GM12873 (cell line): Measurements from ENCODE around the gene LTBP3.

Source experiments
- TF ChIP-seq, protein P1 (sequence below): IDR thresholded peaks from 2 replicates; pipeline ENCODE4 v1.5.1; 2012; ENCODE audit warnings: low read depth, mild to moderate bottlenecking, moderate library complexity, low read length, control low read depth; ENCODE audit not compliant: insufficient read depth; ENCODE audit errors: missing control alignments

LTBP3 gene

DNA sequence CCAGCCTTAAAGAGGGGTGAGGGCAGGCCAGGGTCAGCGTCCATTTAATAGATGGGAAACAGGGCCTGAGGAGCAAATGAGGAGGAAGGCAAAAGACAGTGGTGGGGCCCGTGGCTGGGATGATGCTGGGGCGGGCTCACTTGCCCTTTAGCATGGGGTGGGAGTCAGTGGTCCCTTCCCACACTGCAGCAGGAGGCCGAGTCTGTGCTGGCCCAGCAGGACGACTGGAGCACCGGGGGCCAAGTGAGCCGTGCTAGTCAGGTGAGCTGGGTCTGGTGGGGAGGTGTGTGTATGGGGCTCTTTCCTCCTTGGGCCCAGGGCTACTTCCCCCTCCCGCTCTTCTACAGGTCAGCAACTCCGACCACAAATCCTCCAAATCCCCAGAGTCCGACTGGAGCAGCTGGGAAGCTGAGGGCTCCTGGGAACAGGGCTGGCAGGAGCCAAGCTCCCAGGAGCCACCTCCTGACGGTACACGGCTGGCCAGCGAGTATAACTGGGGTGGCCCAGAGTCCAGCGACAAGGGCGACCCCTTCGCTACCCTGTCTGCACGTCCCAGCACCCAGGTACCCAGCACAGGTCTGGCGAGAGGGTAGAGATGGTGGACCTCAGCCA lies 20.4 kb downstream of the LTBP3 start:
- TF ChIP-seq, protein P1, sequence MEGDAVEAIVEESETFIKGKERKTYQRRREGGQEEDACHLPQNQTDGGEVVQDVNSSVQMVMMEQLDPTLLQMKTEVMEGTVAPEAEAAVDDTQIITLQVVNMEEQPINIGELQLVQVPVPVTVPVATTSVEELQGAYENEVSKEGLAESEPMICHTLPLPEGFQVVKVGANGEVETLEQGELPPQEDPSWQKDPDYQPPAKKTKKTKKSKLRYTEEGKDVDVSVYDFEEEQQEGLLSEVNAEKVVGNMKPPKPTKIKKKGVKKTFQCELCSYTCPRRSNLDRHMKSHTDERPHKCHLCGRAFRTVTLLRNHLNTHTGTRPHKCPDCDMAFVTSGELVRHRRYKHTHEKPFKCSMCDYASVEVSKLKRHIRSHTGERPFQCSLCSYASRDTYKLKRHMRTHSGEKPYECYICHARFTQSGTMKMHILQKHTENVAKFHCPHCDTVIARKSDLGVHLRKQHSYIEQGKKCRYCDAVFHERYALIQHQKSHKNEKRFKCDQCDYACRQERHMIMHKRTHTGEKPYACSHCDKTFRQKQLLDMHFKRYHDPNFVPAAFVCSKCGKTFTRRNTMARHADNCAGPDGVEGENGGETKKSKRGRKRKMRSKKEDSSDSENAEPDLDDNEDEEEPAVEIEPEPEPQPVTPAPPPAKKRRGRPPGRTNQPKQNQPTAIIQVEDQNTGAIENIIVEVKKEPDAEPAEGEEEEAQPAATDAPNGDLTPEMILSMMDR: no peak

DNA sequence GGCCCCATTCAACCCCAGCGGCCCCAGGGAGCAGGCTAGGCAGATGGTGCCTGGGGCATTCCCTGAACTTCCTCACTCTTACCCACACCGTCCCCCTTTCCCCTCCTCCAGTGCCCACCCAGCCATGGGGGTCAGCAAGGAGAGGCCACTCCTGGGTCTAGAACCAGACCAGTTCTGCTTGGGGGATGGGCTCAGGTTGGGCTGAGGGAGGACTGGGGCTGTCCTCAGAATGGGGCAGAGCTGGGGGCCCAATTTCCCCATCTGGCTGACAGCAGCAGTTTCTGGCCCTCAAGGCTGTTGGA lies 20.9 kb downstream of the LTBP3 start:
- TF ChIP-seq, protein P1: no peak

DNA sequence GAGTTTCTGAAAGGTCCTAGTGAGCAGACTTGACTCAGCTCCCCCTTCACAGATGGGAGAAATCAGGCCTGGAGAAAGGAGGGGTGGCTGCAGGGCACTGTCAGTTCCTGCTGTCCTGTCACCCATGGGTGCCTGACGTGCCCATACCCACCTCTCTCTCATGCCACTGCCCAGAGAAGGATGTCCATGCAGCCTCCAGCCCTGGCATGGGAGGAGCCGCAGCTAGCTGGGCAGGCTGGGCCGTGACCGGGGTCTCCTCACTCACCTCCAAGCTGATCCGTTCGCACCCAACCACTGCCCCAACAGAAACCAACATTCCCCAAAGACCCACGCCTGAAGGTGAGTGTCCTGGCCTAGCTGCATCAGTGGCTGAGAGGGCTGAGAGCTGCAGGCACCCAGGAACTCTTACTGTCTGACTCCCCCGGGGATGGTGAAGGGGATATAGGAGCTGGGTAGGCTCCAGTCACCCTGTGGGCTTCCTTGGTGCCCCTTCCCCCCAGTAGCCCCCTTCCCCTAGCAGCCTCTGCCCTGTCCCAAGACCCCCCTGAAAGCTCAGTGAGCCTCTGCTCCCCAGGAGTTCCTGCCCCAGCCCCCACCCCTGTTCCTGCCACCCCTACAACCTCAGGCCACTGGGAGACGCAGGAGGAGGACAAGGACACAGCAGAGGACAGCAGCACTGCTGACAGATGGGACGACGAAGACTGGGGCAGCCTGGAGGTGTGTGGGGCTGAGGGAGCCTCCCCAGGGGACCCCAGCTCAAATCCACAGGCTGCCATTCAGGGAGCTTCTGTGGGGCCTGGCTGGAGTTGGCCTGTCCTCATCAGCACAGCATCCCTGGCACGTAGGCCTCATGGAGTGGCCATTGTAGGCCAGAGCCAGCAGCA lies 21.5 kb downstream of the LTBP3 start:
- TF ChIP-seq, protein P1: no peak

DNA sequence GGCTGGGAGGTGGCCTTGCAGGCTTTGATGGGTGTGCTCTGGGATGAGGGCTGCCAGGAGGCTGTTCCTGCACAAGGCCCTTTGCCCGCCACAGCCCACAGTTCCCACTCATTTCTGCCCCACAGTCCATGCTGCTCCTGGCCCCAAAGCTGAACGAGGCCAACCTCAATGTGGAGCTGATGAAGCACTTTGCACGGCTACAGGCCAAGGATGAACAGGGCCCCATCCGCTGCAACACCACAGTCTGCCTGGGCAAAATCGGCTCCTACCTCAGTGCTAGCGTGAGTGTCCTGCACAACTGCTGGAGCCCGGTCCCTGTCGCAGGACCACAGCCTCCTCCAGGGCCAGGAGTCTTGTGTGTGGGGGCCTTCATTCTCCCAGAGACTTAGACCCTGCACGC lies 23.1 kb downstream of the LTBP3 start:
- TF ChIP-seq, protein P1: no peak

DNA sequence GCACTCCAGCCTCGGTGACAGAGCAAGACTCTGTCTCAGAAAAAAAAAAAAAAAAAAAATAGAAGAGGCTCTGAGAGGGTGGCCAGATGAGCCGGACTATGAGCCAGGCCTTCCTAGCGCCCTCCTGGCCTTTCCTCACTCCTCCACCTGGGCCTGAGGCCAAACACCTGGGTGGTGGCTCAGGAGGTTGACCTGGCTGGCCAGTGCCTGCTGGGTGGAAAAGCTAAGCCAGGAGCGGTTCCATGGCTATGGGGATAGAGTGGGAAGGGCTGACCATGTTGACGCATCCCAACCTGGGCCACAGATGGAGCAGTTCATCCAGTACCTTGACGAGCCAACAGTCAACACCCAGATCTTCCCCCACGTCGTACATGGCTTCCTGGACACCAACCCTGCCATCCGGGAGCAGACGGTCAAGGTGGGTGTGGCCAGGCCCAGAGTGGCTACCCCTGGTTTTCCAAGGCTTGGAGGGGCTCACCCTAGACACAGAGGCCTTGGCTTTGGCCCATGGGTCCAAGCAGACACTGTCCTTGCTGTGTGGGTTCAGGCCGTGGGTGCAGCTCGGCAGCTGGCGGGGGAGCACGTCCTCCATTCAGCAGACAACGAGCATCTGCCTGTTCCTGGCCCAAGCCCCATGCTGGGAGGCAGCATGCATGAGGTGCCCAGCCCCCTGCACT lies 25.6 kb downstream of the LTBP3 start:
- TF ChIP-seq, protein P1: no peak

DNA sequence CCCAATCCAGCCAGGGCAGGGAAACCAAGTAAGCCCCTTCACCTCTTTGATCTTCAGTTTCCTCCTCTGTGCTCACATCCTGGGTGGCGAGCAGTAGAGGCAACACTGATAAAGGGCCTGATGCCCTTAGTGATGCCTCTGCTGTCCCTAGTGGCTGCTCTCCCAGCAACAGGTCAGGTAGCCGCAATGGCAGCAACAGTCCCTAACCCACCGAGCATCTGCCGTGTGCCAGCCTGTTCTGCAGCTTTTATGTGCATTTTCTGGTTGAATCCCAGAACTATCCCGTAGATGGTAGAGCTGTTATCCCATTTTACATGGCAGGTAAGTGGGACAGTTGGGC lies 28.0 kb downstream of the LTBP3 start:
- TF ChIP-seq, protein P1: peak; percentile 56

DNA sequence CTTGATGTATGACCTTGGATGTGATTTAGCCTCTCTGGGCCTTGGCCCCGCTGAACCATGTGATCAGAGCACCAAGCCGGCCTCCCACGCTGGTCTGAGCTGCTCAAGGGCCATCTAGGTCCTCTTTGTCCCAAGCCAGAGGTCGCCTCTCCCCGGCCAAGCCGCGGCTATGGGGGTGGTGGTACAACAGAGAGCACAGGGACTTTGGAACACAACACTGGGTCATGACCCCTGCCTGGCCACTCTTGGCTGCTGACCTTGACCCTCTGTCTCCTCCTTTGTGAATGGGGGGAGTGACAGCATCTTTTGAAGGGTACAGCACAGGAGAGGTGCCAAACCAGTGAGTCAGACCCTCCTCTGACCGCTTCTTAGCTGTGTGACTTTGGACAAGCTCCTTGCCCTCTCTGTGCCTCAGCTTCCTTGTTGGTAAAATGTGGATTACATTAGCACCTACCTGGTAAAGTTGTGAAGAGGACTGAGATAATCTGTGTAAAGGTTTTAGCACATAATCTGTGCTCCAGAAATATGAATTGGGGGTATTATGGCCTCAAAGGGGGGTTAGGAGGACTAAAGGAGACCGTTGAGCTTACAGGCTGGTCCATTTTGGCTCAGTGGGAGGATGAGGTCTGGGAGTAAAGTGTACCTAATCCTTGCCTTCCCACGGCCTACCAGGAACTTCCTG lies 28.5 kb downstream of the LTBP3 start:
- TF ChIP-seq, protein P1: no peak
